Measurements from ENCODE around the gene AKAP9.

AKAP9 gene

DNA sequence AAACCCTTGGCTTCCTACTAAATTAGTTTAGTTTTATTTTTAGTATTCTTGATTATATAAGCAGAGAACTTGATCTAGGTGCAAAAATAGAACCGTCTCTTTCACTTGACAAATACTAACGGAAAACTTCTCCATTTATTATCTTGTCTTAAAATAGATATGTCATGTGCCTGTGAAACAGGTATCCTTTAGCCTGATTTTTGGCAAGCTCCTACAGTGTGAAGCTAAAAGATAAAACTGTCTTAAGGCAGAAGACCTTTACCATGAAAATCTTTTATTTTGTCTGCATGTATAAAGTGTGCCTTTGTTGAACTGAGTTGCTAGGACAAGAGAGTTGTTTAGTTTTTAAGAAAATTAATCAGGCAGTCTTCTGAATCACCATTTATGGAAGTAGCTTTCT lies 103.0 kb downstream of the AKAP9 start:
- DNase-seq (ENCODE audit: low spot score) = no peak
- Mint-ChIP-seq H3K4me1 (ENCODE audit: low read depth) (no peaks in the 10 kb centered on the region), H3K27me3 (ENCODE audit: low read depth) (no peaks in the 10 kb centered on the region), H3K27ac (no peak overlapping the region), H3K36me3 (ENCODE audit: low read depth) (peaks cover 15% of the 10 kb centered on the region), H3K4me3 (no peak overlapping the region), H3K9me3 (no peaks in the 10 kb centered on the region)

DNA sequence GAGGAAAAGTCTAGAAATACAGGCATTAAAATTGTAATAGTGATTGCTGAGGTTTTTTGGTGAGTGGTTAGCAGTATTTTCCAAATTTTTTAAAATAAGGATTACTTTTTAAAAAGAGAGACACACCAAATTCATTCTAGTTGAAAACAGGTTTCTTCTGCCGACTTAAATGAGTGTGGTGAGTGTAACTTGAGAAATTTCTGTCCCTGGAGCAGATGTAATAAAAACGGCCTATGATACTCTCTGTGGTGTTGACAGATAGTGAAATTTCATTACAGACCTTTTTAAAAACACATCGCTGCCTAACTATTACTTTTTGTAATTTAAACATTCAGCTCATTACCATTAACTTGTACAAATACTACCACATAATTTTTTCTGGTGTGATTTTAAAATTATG lies 103.5 kb downstream of the AKAP9 start:
- H3K4me1 Mint-ChIP-seq (ENCODE audit: low read depth) = no peaks in the 10 kb centered on the region
- H3K4me3 Mint-ChIP-seq = no peak overlapping the region
- H3K9me3 Mint-ChIP-seq = no peaks in the 10 kb centered on the region
- peaks cover 15% of the 10 kb centered on the region for H3K36me3 Mint-ChIP-seq (ENCODE audit: low read depth)
- H3K27ac Mint-ChIP-seq = no peak overlapping the region
- H3K27me3 Mint-ChIP-seq (ENCODE audit: low read depth) = no peaks in the 10 kb centered on the region
- DNase-seq (ENCODE audit: low spot score) = no peak

DNA sequence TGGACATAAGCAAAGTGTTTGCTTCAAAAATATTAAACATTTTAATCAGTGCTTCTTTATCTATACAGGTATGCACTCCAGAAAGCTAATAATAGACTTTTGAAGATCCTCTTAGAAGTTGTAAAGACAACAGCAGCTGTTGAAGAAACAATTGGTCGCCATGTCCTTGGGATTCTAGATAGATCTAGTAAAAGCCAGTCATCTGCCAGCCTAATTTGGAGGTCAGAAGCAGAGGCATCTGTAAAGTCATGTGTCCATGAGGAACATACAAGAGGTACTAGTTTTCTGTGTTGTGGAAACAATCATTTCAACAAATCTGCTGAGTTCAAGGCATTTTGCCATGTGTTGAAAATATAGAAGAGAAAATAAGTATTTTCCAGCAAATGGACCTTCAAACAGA lies 104.3 kb downstream of the AKAP9 start:
- Mint-ChIP-seq H3K36me3 (ENCODE audit: low read depth) (peaks cover 18% of the 10 kb centered on the region), H3K27me3 (ENCODE audit: low read depth) (no peaks in the 10 kb centered on the region), H3K9me3 (no peaks in the 10 kb centered on the region), H3K4me1 (ENCODE audit: low read depth) (no peaks in the 10 kb centered on the region), H3K4me3 (no peak overlapping the region), H3K27ac (no peak overlapping the region)
- no peak for DNase-seq (ENCODE audit: low spot score)

DNA sequence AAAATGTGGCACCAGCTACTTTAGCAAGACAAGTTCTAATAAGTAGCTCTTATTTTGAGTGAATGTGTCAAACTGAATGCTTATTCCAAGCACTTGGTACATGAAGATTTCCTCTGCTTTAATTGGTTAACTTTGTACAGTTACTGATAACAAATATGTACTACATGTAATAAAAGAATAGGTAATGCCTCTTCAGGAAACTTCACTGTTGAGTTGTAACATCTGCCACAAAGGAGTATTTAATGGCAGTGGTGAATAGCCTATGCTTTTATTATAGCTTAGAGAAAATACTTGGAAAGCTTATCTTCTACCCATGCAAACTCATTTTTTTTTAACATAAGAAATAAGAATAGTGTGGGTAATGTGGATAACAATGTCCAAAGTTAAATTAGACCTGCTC lies 111.0 kb downstream of the AKAP9 start:
- Mint-ChIP-seq H3K9me3 (no peaks in the 10 kb centered on the region), H3K27me3 (ENCODE audit: low read depth) (no peaks in the 10 kb centered on the region), H3K4me3 (no peak overlapping the region), H3K36me3 (ENCODE audit: low read depth) (peaks cover 12% of the 10 kb centered on the region), H3K27ac (no peak overlapping the region), H3K4me1 (ENCODE audit: low read depth) (peaks cover 2% of the 10 kb centered on the region)
- no peak for DNase-seq (ENCODE audit: low spot score)

DNA sequence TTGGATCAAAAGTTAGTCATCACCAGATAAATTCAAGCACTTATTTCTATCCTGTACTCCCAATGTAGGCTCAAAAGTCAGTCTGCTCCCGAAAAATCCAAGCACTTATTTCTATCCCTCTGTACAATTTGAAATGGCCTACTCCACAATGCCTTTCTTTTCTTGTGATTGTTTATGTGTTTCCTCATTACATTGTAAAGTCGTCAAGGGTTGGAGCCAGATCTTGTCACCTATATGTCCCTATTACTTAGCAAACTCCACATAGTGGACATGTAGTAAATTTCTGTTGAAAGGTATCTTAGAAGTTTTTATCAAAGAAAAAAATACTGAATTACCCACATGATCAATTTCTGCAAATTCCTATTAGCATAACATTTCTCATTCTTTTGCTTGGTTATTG lies 111.5 kb downstream of the AKAP9 start:
- Mint-ChIP-seq H3K9me3 (no peaks in the 10 kb centered on the region), H3K4me3 (no peak overlapping the region), H3K36me3 (ENCODE audit: low read depth) (peaks cover 12% of the 10 kb centered on the region), H3K27ac (no peak overlapping the region), H3K4me1 (ENCODE audit: low read depth) (peaks cover 2% of the 10 kb centered on the region), H3K27me3 (ENCODE audit: low read depth) (no peaks in the 10 kb centered on the region)
- DNase-seq (ENCODE audit: low spot score) = no peak

DNA sequence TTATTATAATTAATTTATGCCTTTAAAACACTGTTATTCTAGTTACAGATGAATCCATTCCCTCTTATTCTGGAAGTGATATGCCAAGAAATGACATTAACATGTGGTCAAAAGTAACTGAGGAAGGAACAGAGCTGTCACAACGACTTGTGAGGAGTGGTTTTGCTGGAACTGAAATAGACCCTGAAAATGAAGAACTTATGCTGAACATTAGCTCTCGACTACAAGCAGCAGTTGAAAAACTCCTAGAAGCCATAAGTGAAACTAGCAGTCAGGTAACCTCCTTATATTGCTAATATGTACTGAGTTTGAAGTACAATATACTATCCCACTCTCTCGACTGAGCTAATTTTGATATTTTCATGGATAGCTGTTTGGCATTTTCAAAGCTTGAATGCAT lies 112.0 kb downstream of the AKAP9 start:
- Mint-ChIP-seq H3K4me3 (no peak overlapping the region), H3K27ac (no peak overlapping the region), H3K27me3 (ENCODE audit: low read depth) (no peaks in the 10 kb centered on the region), H3K4me1 (ENCODE audit: low read depth) (peaks cover 6% of the 10 kb centered on the region), H3K36me3 (ENCODE audit: low read depth) (peaks cover 13% of the 10 kb centered on the region), H3K9me3 (no peaks in the 10 kb centered on the region)
- DNase-seq (ENCODE audit: low spot score) = no peak

DNA sequence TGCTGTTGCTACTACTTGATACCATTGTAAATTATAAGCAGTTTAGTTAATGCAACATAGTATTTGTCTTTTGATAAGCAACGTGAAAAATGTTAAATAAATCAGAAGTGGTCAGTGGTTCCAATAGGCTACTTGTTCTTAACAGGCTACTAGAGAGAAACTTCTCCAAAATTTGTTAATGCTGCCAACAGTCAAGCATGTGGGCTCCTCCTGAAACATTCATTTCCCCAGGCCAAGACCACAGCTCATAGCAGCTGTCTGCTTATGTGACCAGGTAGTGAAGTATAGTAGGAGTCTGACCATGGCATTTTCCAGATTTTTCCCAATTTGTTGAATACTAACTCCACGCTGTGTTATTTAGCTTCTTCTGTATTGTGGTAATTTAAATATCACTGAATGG lies 112.7 kb downstream of the AKAP9 start:
- peaks cover 13% of the 10 kb centered on the region for H3K36me3 Mint-ChIP-seq (ENCODE audit: low read depth)
- no peaks in the 10 kb centered on the region for H3K9me3 Mint-ChIP-seq
- peaks cover 12% of the 10 kb centered on the region for H3K4me1 Mint-ChIP-seq (ENCODE audit: low read depth)
- no peak for DNase-seq (ENCODE audit: low spot score)
- no peak overlapping the region for H3K4me3 Mint-ChIP-seq
- H3K27ac Mint-ChIP-seq = no peak overlapping the region
- H3K27me3 Mint-ChIP-seq (ENCODE audit: low read depth) = no peaks in the 10 kb centered on the region

GRCh38 chr7:92056286-92056685 lies 115.6 kb downstream of the AKAP9 start:
- Mint-ChIP-seq H3K27me3 (ENCODE audit: low read depth) (no peaks in the 10 kb centered on the region), H3K4me3 (no peak overlapping the region), H3K4me1 (ENCODE audit: low read depth) (peaks cover 15% of the 10 kb centered on the region), H3K9me3 (no peaks in the 10 kb centered on the region), H3K36me3 (ENCODE audit: low read depth) (peaks cover 9% of the 10 kb centered on the region), H3K27ac (no peak overlapping the region)
- DNase-seq (ENCODE audit: low spot score) = no peak

GRCh38 chr7:92057375-92057774 lies 116.7 kb downstream of the AKAP9 start:
- H3K27me3 Mint-ChIP-seq (ENCODE audit: low read depth) = no peaks in the 10 kb centered on the region
- H3K4me3 Mint-ChIP-seq = no peak overlapping the region
- no peak for DNase-seq (ENCODE audit: low spot score)
- H3K27ac Mint-ChIP-seq = no peak overlapping the region
- no peaks in the 10 kb centered on the region for H3K9me3 Mint-ChIP-seq
- H3K36me3 Mint-ChIP-seq (ENCODE audit: low read depth) = peaks cover 7% of the 10 kb centered on the region
- peaks cover 15% of the 10 kb centered on the region for H3K4me1 Mint-ChIP-seq (ENCODE audit: low read depth)

- no peak for DNase-seq (ENCODE audit: low spot score)
- Mint-ChIP-seq H3K36me3 (ENCODE audit: low read depth) (peaks cover 11% of the 10 kb centered on the region), H3K4me3 (peak overlapping the region; percentile 32), H3K27me3 (ENCODE audit: low read depth) (no peaks in the 10 kb centered on the region), H3K27ac (no peak overlapping the region), H3K9me3 (no peaks in the 10 kb centered on the region), H3K4me1 (ENCODE audit: low read depth) (peaks cover 15% of the 10 kb centered on the region)
Observed at GRCh38 chr7:92058040-92058439, 117.4 kb downstream of the AKAP9 start.

- no peak overlapping the region for H3K4me3 Mint-ChIP-seq
- peaks cover 15% of the 10 kb centered on the region for H3K4me1 Mint-ChIP-seq (ENCODE audit: low read depth)
Observed at GRCh38 chr7:92058899-92059298, 118.2 kb downstream of the AKAP9 start.

DNA sequence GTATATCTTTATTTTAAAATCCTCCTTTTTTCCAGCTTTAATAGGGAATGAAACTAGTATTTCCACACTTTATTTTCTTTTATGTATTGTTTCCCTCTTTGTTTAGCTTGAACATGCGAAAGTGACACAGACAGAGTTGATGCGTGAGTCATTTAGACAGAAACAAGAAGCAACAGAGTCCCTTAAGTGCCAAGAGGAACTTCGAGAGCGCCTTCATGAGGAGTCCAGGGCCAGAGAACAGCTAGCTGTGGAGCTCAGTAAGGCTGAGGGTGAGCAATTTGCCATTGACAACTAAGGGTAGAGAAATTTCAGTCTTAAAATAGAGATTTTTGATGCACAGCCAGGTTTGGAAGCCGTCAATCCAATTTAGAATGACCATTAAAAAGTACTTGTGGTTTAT lies 120.5 kb downstream of the AKAP9 start:
- Mint-ChIP-seq H3K27ac (no peak overlapping the region), H3K36me3 (ENCODE audit: low read depth) (peaks cover 12% of the 10 kb centered on the region), H3K4me1 (ENCODE audit: low read depth) (peaks cover 13% of the 10 kb centered on the region), H3K27me3 (ENCODE audit: low read depth) (no peaks in the 10 kb centered on the region), H3K4me3 (no peak overlapping the region), H3K9me3 (no peaks in the 10 kb centered on the region)
- DNase-seq (ENCODE audit: low spot score) = no peak

More at GRCh38 chr7:92058899-92059298, 118.2 kb downstream of the AKAP9 start:
- H3K36me3 Mint-ChIP-seq (ENCODE audit: low read depth) = peaks cover 12% of the 10 kb centered on the region
- no peak for DNase-seq (ENCODE audit: low spot score)
- H3K27me3 Mint-ChIP-seq (ENCODE audit: low read depth) = no peaks in the 10 kb centered on the region
- H3K27ac Mint-ChIP-seq = no peak overlapping the region
- H3K9me3 Mint-ChIP-seq = no peaks in the 10 kb centered on the region

GRCh38 chr7:92064438-92065029 lies 123.9 kb downstream of the AKAP9 start:
- no peaks in the 10 kb centered on the region for H3K27me3 Mint-ChIP-seq (ENCODE audit: low read depth)
- H3K27ac Mint-ChIP-seq = no peak overlapping the region
- no peaks in the 10 kb centered on the region for H3K4me1 Mint-ChIP-seq (ENCODE audit: low read depth)
- no peak for DNase-seq (ENCODE audit: low spot score)
- H3K4me3 Mint-ChIP-seq = no peak overlapping the region
- H3K9me3 Mint-ChIP-seq = no peaks in the 10 kb centered on the region
- H3K36me3 Mint-ChIP-seq (ENCODE audit: low read depth) = peaks cover 27% of the 10 kb centered on the region

DNA sequence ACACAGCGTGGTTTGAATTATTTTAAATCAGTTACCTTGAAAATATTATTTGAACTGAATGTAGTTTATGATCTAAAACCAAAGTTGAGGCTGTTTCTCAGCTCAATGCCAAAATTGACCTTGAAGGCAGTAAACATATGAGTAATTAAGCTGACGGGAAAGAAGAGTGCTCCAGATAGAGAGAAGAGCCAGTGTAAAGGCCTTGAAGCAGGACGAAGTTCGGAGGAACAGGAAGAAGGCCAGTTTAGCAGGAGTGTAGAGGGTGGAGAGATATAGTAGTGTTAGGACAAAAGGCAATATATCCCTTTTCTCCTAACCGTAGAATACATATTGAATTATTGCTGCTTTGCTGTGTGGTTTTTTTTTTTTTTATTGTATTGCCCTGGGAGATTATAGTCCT lies 130.4 kb downstream of the AKAP9 start:
- peaks cover 37% of the 10 kb centered on the region for H3K36me3 Mint-ChIP-seq (ENCODE audit: low read depth)
- no peaks in the 10 kb centered on the region for H3K9me3 Mint-ChIP-seq

DNA sequence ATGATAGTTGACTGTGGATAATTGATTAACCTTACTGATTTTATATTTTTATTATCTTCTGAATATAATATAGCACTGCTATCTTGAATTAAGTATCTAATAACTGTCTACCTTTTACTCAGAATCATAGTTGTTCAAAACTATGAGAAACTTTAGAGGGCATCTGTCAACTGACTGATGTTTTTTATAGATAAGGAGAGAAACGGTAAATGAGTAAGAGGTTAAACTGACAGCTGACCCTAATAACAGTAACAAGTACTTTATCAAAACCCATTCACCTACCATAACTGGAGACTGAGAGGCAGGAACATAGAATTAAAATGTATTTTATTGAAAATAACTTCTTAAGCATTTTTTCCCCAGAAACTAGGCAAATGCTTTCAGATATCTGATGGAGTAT lies 131.5 kb downstream of the AKAP9 start:
- Mint-ChIP-seq H3K4me1 (ENCODE audit: low read depth) (peaks cover 13% of the 10 kb centered on the region), H3K27ac (no peak overlapping the region), H3K27me3 (ENCODE audit: low read depth) (no peaks in the 10 kb centered on the region), H3K4me3 (no peak overlapping the region), H3K36me3 (ENCODE audit: low read depth) (peaks cover 32% of the 10 kb centered on the region), H3K9me3 (no peaks in the 10 kb centered on the region)
- DNase-seq (ENCODE audit: low spot score) = no peak

More for the DNA sequence above, 130.4 kb downstream of the AKAP9 start:
- no peak overlapping the region for H3K27ac Mint-ChIP-seq
- H3K4me3 Mint-ChIP-seq = no peak overlapping the region
- H3K4me1 Mint-ChIP-seq (ENCODE audit: low read depth) = peaks cover 13% of the 10 kb centered on the region
- no peaks in the 10 kb centered on the region for H3K27me3 Mint-ChIP-seq (ENCODE audit: low read depth)
- DNase-seq (ENCODE audit: low spot score) = no peak
